22Rv1 (cell line): ENCODE results near the gene DPP7.

ENCODE experiments used
- CTCF ChIP-seq: fragments of 450-650 bp; IDR thresholded peaks from 2 replicates; pipeline ENCODE4 v1.5.1; 2017; ENCODE audit warnings: mild to moderate bottlenecking
- ZFX ChIP-seq: fragments of 450-650 bp; IDR thresholded peaks from 2 replicates; pipeline ENCODE4 v1.6.1; 2017; ENCODE audit warnings: antibody characterized with exemption, borderline replicate concordance

DNA sequence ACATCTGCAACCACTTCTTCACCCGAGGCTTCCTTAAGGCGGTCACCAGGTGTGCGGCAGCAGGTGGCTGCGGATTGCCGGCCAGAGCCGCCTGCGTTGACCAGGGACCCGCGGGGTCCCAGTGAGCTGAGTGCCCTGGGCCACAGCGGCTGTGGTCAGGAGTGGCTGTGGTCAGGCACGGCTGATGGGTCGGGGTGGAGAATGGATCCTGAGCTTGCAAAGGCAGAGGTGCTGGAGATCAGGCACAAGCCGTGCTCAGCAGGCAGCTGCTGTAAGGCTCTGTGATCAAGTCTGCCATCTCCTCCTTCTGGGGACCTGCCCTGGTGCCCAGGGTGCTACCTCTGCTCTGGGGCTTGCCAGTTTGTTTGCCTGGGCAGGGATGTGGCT lies 35.1 kb downstream of the DPP7 start:
- TF ChIP-seq CTCF (no peak), ZFX (no peak)
